ENCODE data around the gene TCL1A. TPM values are rescaled to one million over a fixed set of nuclear protein-coding genes. Genes with fewer than 3 reads are reported as not detected.

The TCL1A gene
- total RNA-seq, 1 experiment from 2014 or later, result not detected

- H3K27me3 ChIP-seq (ENCODE audit: insufficient read depth, low read length), result no peaks in the 10 kb centered on the region
- no peak overlapping the region for H2AFZ ChIP-seq (ENCODE audit: low read length)
- no peak overlapping the region for H4K8ac ChIP-seq (replicated peaks; ENCODE audit: insufficient read length, low read depth, low read length)
These were observed 47.5 kb upstream of the TCL1A start for GRCh38 chr14:95761436-95761835.

More at GRCh38 chr14:95761436-95761835, 47.5 kb upstream of the TCL1A start:
- no peak overlapping the region for H3K14ac ChIP-seq (ENCODE audit: insufficient read depth, low read length)
- no peaks in the 10 kb centered on the region for H3K23me2 ChIP-seq (ENCODE audit: insufficient read length, low read depth, low read length, poor library complexity, severe bottlenecking)
- no peak overlapping the region for H3K4ac ChIP-seq (ENCODE audit: low read depth, low read length)
- no peaks in the 10 kb centered on the region for H3K9me3 ChIP-seq (ENCODE audit: control insufficient read depth, low read depth, low read length)
- H3T11ph ChIP-seq (ENCODE audit: low read length), result no peak overlapping the region
- H2BK12ac ChIP-seq (ENCODE audit: insufficient read length, low read depth, low read length), result no peak overlapping the region
- H2AK5ac ChIP-seq (ENCODE audit: insufficient read length, low read length), result no peak overlapping the region
- H4K5ac ChIP-seq (ENCODE audit: insufficient read length, low read depth, low read length), result no peak overlapping the region
- WGBS (ENCODE audit: extremely low coverage, insufficient read length, low lambda C conversion rate), result no CpG with 5 or more reads among the region's 6 CpGs
- no peak overlapping the region for H3K18ac ChIP-seq (ENCODE audit: insufficient read length, low read depth, low read length)
- H2BK120ac ChIP-seq (ENCODE audit: low read depth, low read length, poor library complexity, severe bottlenecking), result no peak overlapping the region
- no peak overlapping the region for H3K4me3 Mint-ChIP-seq
- H3K27ac ChIP-seq (ENCODE audit: insufficient read length, low read depth, low read length), result no peak overlapping the region
- H3K9ac ChIP-seq (ENCODE audit: extremely low read depth, insufficient read length, low read length), result no peak overlapping the region
- no peak for TF ChIP-seq CTCF (conservative IDR thresholded peaks at IDR 0.05)
- peaks cover 23% of the 10 kb centered on the region for H3K27me3 Mint-ChIP-seq (ENCODE audit: low read depth)
- no peak overlapping the region for H2BK15ac ChIP-seq (ENCODE audit: low read depth, low read length)
- H3K56ac ChIP-seq (ENCODE audit: insufficient read length, low read depth, low read length), result no peak overlapping the region
- no peak overlapping the region for H4K91ac ChIP-seq (ENCODE audit: insufficient read length, low read depth, low read length)
- no peak overlapping the region for H3K27ac Mint-ChIP-seq
- H3K23ac ChIP-seq (ENCODE audit: insufficient read length, low read depth, low read length), result no peak overlapping the region
- H2BK5ac ChIP-seq (ENCODE audit: insufficient read length, low read length), result no peak overlapping the region
- H3K79me1 ChIP-seq (ENCODE audit: insufficient read depth, low read depth, low read length, poor library complexity, severe bottlenecking), result no peaks in the 10 kb centered on the region
- H3K4me1 ChIP-seq (ENCODE audit: insufficient read depth, low read length), result no peaks in the 10 kb centered on the region
- H4K20me1 ChIP-seq (ENCODE audit: control insufficient read depth, insufficient read depth, insufficient read length), result no peaks in the 10 kb centered on the region
- H3K36me3 Mint-ChIP-seq (ENCODE audit: insufficient read depth in 1 of 3, low read depth in 3 of 3), result no peaks in the 10 kb centered on the region; a peak in 1 of 7 replicates
- no peak overlapping the region for H2BK20ac ChIP-seq (ENCODE audit: low read depth, low read length, poor library complexity, severe bottlenecking)
- no peak for DNase-seq
- peaks cover 10 to 12% of the 10 kb centered on the region in 2 experiments for H3K4me1 Mint-ChIP-seq
- no peaks in the 10 kb centered on the region for H3K79me2 ChIP-seq (ENCODE audit: insufficient read depth, low read length)
- H3K4me2 ChIP-seq (ENCODE audit: insufficient read depth, insufficient read length, low read length), result no peak overlapping the region
- no peaks in the 10 kb centered on the region for H3K9me3 Mint-ChIP-seq

Data from H9 (cell line).